ENCODE data around the gene PASD1. TPM values are rescaled to one million over a fixed set of nuclear protein-coding genes. Genes with fewer than 3 reads are reported as not detected.
"Not testable (repeated sequence)": the region's sequence is repeated elsewhere in the genome, so short reads cannot be mapped to it uniquely, and the experiment has no call there.

PASD1 gene
- total RNA-seq, 6 experiments from 2014 or later: not detected

- H3K27me3 Mint-ChIP-seq (ENCODE audit: insufficient read depth): no peaks in the 10 kb centered on the region
- TF ChIP-seq CTCF (IDR thresholded peaks at IDR 0.05): no peak
Measured at GRCh38 chrX:151552743-151553142, 10.7 kb upstream of the PASD1 start.

GRCh38 chrX:151555301-151555700 lies 8.2 kb upstream of the PASD1 start:
- H3K27me3 Mint-ChIP-seq (ENCODE audit: insufficient read depth): not testable (repeated sequence)

More at GRCh38 chrX:151552743-151553142, 10.7 kb upstream of the PASD1 start:
- no peaks in the 10 kb centered on the region for H3K36me3 Mint-ChIP-seq (ENCODE audit: low read depth)
- DNase-seq: no peak
- no peaks in the 10 kb centered on the region for H3K4me1 Mint-ChIP-seq (ENCODE audit: low read depth)
- no peak overlapping the region for H3K27ac Mint-ChIP-seq
- H3K4me3 Mint-ChIP-seq: no peak overlapping the region
- no peaks in the 10 kb centered on the region; the same call in 1 of the 2 replicates for H3K9me3 Mint-ChIP-seq

GRCh38 chrX:151562485-151562884 lies 990 bp upstream of the PASD1 start:
- not testable (repeated sequence) for H3K4me1 Mint-ChIP-seq (ENCODE audit: low read depth); H3K36me3 Mint-ChIP-seq (ENCODE audit: low read depth); H3K27me3 Mint-ChIP-seq (ENCODE audit: insufficient read depth); H3K27ac Mint-ChIP-seq; H3K4me3 Mint-ChIP-seq; DNase-seq
- H3K9me3 Mint-ChIP-seq: peaks cover 18% of the 10 kb centered on the region

More at GRCh38 chrX:151555301-151555700, 8.2 kb upstream of the PASD1 start:
- not testable (repeated sequence) for H3K9me3 Mint-ChIP-seq; H3K36me3 Mint-ChIP-seq (ENCODE audit: low read depth); H3K4me1 Mint-ChIP-seq (ENCODE audit: low read depth); H3K4me3 Mint-ChIP-seq; H3K27ac Mint-ChIP-seq; DNase-seq

GRCh38 chrX:151563003-151563402 lies 472 bp upstream of the PASD1 start:
- not testable (repeated sequence) for H3K27me3 Mint-ChIP-seq (ENCODE audit: insufficient read depth); DNase-seq; H3K27ac Mint-ChIP-seq; H3K36me3 Mint-ChIP-seq (ENCODE audit: low read depth); H3K4me1 Mint-ChIP-seq (ENCODE audit: low read depth); H3K4me3 Mint-ChIP-seq
- peaks cover 18% of the 10 kb centered on the region for H3K9me3 Mint-ChIP-seq

GRCh38 chrX:151564035-151564434 lies 560 bp downstream of the PASD1 start:
- Mint-ChIP-seq H3K36me3 (ENCODE audit: low read depth) (peaks cover 4% of the 10 kb centered on the region; the same call in 1 of the 2 replicates), H3K9me3 (peaks cover 18% of the 10 kb centered on the region), H3K27ac (no peak overlapping the region), H3K27me3 (ENCODE audit: insufficient read depth) (no peaks in the 10 kb centered on the region), H3K4me1 (ENCODE audit: low read depth) (no peaks in the 10 kb centered on the region), H3K4me3 (no peak overlapping the region)
- no peak for DNase-seq
- no peak for TF ChIP-seq CTCF (IDR thresholded peaks at IDR 0.05)

- not testable (repeated sequence) for H3K27me3 Mint-ChIP-seq (ENCODE audit: insufficient read depth); H3K4me3 Mint-ChIP-seq; DNase-seq; H3K27ac Mint-ChIP-seq; H3K36me3 Mint-ChIP-seq (ENCODE audit: low read depth); H3K4me1 Mint-ChIP-seq (ENCODE audit: low read depth)
- H3K9me3 Mint-ChIP-seq: peaks cover 22% of the 10 kb centered on the region
Measured at GRCh38 chrX:151566872-151567271, 3.4 kb downstream of the PASD1 start.

GRCh38 chrX:151570561-151570960 lies 7.1 kb downstream of the PASD1 start:
- no peak for TF ChIP-seq CTCF (IDR thresholded peaks at IDR 0.05)
- no peaks in the 10 kb centered on the region; the same call in 1 of the 2 replicates for H3K27me3 Mint-ChIP-seq (ENCODE audit: insufficient read depth)
- H3K4me3 Mint-ChIP-seq: no peak overlapping the region
- H3K4me1 Mint-ChIP-seq (ENCODE audit: low read depth): no peaks in the 10 kb centered on the region
- H3K27ac Mint-ChIP-seq: no peak overlapping the region
- no peak for DNase-seq
- H3K36me3 Mint-ChIP-seq (ENCODE audit: low read depth): no peaks in the 10 kb centered on the region
- H3K9me3 Mint-ChIP-seq: peaks cover 16% of the 10 kb centered on the region; the same call in 1 of the 2 replicates

- H3K4me1 Mint-ChIP-seq (ENCODE audit: low read depth); H3K9me3 Mint-ChIP-seq; DNase-seq; H3K4me3 Mint-ChIP-seq; H3K27me3 Mint-ChIP-seq (ENCODE audit: insufficient read depth); H3K27ac Mint-ChIP-seq; H3K36me3 Mint-ChIP-seq (ENCODE audit: low read depth): not testable (repeated sequence)
Measured at GRCh38 chrX:151593384-151593783, 29.9 kb downstream of the PASD1 start.

Data from HFFc6 (cell line).